ENCODE data around the gene GLUL.

DNA sequence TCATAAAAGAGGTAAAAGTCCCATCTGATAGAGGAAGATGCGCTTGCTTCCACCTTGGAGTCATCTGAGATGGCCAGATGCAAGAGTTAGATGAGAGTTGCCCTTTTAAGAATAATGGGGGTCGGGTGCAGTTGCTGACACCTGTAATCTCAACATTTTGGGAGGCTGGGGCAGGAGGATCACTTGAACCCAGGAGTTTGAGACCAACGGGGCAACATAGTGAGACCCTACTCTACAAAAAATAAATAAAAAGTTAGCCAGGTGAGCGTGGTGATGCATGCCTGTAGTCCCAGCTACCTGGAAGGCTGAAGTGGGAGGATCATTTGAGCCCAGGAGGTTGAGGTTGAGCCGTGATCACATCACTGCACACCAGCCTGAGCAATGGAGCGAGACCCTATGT, 22.4 kb upstream of the GLUL start:
- TF ChIP-seq, protein P1, sequence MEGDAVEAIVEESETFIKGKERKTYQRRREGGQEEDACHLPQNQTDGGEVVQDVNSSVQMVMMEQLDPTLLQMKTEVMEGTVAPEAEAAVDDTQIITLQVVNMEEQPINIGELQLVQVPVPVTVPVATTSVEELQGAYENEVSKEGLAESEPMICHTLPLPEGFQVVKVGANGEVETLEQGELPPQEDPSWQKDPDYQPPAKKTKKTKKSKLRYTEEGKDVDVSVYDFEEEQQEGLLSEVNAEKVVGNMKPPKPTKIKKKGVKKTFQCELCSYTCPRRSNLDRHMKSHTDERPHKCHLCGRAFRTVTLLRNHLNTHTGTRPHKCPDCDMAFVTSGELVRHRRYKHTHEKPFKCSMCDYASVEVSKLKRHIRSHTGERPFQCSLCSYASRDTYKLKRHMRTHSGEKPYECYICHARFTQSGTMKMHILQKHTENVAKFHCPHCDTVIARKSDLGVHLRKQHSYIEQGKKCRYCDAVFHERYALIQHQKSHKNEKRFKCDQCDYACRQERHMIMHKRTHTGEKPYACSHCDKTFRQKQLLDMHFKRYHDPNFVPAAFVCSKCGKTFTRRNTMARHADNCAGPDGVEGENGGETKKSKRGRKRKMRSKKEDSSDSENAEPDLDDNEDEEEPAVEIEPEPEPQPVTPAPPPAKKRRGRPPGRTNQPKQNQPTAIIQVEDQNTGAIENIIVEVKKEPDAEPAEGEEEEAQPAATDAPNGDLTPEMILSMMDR (IDR thresholded peaks at IDR 0.05; ENCODE audit: borderline replicate concordance, extremely low read depth, low read length, poor library complexity, severe bottlenecking) = no peak
- TF ChIP-seq EZH2 (IDR thresholded peaks at IDR 0.05; ENCODE audit: borderline replicate concordance, low read depth, low read length, severe bottlenecking) = no peak

Data from DND-41 (cell line).